Heart left ventricle (tissue), 16 donors: ENCODE measurements around the gene MMP7. TPM values are rescaled to one million over a fixed set of nuclear protein-coding genes. Genes with fewer than 3 reads are reported as not detected.
A peak's percentile ranks its signal among the peaks of the same experiment; 100 is the strongest.

Experiments
- ATAC-seq, 4 donors: fragments of 200-7000 bp; cut with Tn5 transposase; one replicate each; pipeline ENCODE4 v1.9.1; 2020 to 2022; ENCODE audit warnings: moderate library complexity in 4 of 4, mild to moderate bottlenecking in 3 of 4, moderate number of reproducible peaks in 1 of 4
- DNase-seq, 5 donors: peaks; one replicate each; pipeline ENCODE4 v3.0.0-alpha.2; 2020
- H3K27ac ChIP-seq, 12 donors: fragments of 200-600 bp; sonication (generic) in 4 of 12; one replicate each; pipeline versions ENCODE4 v1.5.0 to v1.8.0; 2016 to 2022; ENCODE audit warnings: mild to moderate bottlenecking in 2 of 12
- H3K27me3 ChIP-seq, 9 donors: fragments of 200-600 bp; sonication (generic) in 2 of 9; one replicate each; pipeline versions ENCODE4 v1.5.1 to v1.8.0; 2016 to 2022; ENCODE audit warnings: mild to moderate bottlenecking in 3 of 9
- H3K36me3 ChIP-seq, 9 donors: fragments of 200-600 bp; sonication (generic) in 2 of 9; one replicate each; pipeline versions ENCODE4 v1.5.0 to v1.8.0; 2018 to 2022; ENCODE audit warnings: mild to moderate bottlenecking in 2 of 9
- H3K4me1 ChIP-seq, 12 donors: fragments of 200-600 bp; sonication (generic) in 4 of 12; one replicate each; pipeline versions ENCODE4 v1.5.0 to v1.8.0; 2016 to 2022; ENCODE audit warnings: mild to moderate bottlenecking in 3 of 12
- H3K4me3 ChIP-seq, 12 donors: fragments of 200-600 bp; sonication (generic) in 4 of 12; one replicate each; pipeline versions ENCODE4 v1.5.0 to v1.8.0; 2017 to 2022; ENCODE audit warnings: mild to moderate bottlenecking in 9 of 12, moderate library complexity in 4 of 12
- H3K9me3 ChIP-seq, 12 donors: fragments of 200-600 bp; sonication (generic) in 4 of 12; one replicate each; pipeline versions ENCODE4 v1.5.0 to v1.8.0; 2016 to 2022; ENCODE audit warnings: mild to moderate bottlenecking in 1 of 12
- POLR2A ChIP-seq, 2 donors: fragments of 450-650 bp; IDR thresholded peaks; one replicate each; pipeline ENCODE4 v1.6.1; 2017; ENCODE audit warnings: antibody characterized with exemption in 2 of 2, mild to moderate bottlenecking in 2 of 2, moderate library complexity in 2 of 2
- WGBS, 4 donors: extraction: QIAGEN DNeasy Blood & Tissue Kit in 2 of 4; methylation state at CpG; one replicate each; pipeline versions ENCODE4 v1.1.5 to v1.1.7; 2013 to 2018; 5-methylcytosine and 5-hydroxymethylcytosine counted together
- intact Hi-C, 10 donors: fragments of 100-400 bp; cut with DNase I; formaldehyde crosslinking; loops; one replicate each; pipeline versions ENCODE4 v1.11.1 to v1.14.2; 2022
- polyA plus RNA-seq, 2 donors: library from polyadenylated mRNA; stranded (reverse); fragments of 200-250 nt; gene quantifications; one replicate each; pipeline ENCODE4 v1.2.3, GENCODE V29; 2013
- total RNA-seq, 9 donors: library from RNA; depleted of rRNA in 2 of 9; stranded (reverse); fragments of >200 nt in 2 of 9; fragmentation: NEBNext Ultra II Directional in 3 of 9; extraction: Animal tissue kit (Norgen Biotek cat#: 25700) in 3 of 9; gene quantifications; one replicate each; pipeline versions ENCODE4 v1.1.0 to v1.2.4, GENCODE V29; 2016 to 2023
- TF ChIP-seq, protein P1 (sequence below), 12 donors: fragments of 200-600 bp; sonication (generic) in 4 of 12; IDR thresholded peaks; one replicate each; pipeline versions ENCODE4 v1.5.0 to v1.8.0; 2018 to 2022; ENCODE audit warnings: antibody characterized with exemption in 12 of 12, mild to moderate bottlenecking in 5 of 12
- donor health status: ischemic (EF 13 %, LVEDD 7.1; RV severe dilation, severe dysfunction).
- donor health status: healthy with polysubstance abuse.
- donor health status: DM: no; HTN: yes; CAD: no.
- donor health status: DM: no; HTN: no; CAD: no.
- donor health status: ischemic (EF 25% LVEDD 6.9; RV normal size, moderate dysfunction).
- donor health status: ischemic (EF 25% LVEDD 5.7; RV mildly dilated, moderate dysfunction).
- donor health status: healthy.
- donor health status: DM: yes; HTN: yes; CAD: no.
- donor health status: ischemic (EF 35%, LVEDD 5.7; RV mildly dilated, moderate dysfunction).
- donor health status: nonischemic (EF 11% LVEDD 7.7; RV severe dilation, severe dysfunction).
- donor health status: DM: yes; HTN: yes; CAD: no.
- donor health status: PGD.
- donor health status: ischemic (EF 29% LVEDD 5.4; RV normal size, mild dysfunction).
- donor health status: nonischemic (EF 23%, LVEDD 6.1; RV moderate dilation, normal function).

MMP7 gene
- total and polyA plus RNA-seq, 11 donors = 1.5 TPM; not detected in 10

DNA sequence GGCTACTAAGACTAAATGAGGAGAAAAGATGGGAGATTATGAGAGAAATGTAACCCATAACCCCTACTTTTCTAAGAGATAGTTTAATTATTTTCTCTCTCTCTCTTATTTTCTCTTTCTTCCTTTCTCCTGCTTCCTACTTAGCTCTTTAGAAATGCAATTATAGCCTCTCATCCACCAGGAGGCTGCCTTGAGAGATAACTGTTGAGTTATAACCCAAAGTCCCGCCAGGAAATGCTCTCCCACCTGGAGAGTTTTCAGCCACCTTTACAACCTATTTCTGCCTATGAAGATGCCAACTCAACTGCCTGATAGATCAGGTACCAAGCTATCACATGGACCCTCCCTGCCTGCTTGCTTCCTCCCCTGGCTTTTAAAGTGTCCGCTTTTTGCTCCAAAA, 44.0 kb downstream of the MMP7 start:
- no peak overlapping the region for H3K4me3 ChIP-seq
- no peaks in the 10 kb centered on the region for H3K36me3 ChIP-seq
- peaks cover 0 to 4% (median 0%) of the 10 kb centered on the region in 9 donors for H3K27me3 ChIP-seq
- DNase-seq (no peak), ATAC-seq (no peak)
- no peaks in the 10 kb centered on the region for H3K9me3 ChIP-seq
- H3K4me1 ChIP-seq = no peaks in the 10 kb centered on the region
- intact Hi-C loops = no loop called here
- TF ChIP-seq POLR2A (IDR thresholded peaks at IDR 0.05) = no peak
- TF ChIP-seq, protein P1, sequence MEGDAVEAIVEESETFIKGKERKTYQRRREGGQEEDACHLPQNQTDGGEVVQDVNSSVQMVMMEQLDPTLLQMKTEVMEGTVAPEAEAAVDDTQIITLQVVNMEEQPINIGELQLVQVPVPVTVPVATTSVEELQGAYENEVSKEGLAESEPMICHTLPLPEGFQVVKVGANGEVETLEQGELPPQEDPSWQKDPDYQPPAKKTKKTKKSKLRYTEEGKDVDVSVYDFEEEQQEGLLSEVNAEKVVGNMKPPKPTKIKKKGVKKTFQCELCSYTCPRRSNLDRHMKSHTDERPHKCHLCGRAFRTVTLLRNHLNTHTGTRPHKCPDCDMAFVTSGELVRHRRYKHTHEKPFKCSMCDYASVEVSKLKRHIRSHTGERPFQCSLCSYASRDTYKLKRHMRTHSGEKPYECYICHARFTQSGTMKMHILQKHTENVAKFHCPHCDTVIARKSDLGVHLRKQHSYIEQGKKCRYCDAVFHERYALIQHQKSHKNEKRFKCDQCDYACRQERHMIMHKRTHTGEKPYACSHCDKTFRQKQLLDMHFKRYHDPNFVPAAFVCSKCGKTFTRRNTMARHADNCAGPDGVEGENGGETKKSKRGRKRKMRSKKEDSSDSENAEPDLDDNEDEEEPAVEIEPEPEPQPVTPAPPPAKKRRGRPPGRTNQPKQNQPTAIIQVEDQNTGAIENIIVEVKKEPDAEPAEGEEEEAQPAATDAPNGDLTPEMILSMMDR (IDR thresholded peaks at IDR 0.05) = no peak
- H3K27ac ChIP-seq = no peak overlapping the region
- 86 to 94% (median 91%) methylated on average over 2 of the region's 2 CpGs for WGBS, 4 donors

DNA sequence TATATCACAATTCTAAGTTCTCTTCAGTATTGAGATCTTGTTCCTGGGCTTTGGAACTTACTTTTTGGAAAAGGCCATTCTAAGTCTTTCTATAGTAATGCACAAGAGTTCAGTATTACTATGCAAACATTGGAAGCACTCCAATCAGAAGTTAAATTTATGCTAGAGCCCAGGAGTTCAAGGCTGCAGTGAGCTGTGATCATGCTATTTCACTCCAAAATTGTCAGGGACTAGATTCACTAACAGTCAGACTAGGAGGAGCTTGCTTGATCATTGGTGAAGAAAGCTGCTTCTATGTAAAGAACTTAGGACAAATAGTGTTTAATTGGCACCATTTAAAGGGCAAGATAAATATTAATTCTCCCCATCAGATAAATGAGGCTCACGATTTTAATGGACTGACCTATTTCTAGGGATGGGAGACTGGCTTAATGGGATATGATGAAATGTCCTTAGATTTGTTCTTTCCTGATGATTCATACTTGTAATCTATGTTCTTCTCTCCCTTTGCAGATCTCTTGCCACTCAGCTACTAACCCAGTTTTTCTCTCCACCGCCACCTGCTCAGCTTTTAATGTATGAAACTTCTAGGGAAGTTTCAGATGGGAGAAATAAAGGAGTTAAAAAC, 45.3 kb downstream of the MMP7 start:
- Histone ChIP-seq H3K4me1 (no peaks in the 10 kb centered on the region), H3K27ac (no peak overlapping the region), H3K4me3 (no peak overlapping the region), H3K9me3 (no peaks in the 10 kb centered on the region), H3K36me3 (no peaks in the 10 kb centered on the region), H3K27me3 (peaks cover 0 to 3% (median 0%) of the 10 kb centered on the region in 9 donors)
- ATAC-seq (peak in 1 of 4 donors; percentile 46), DNase-seq (no peak)
- intact Hi-C loops = no loop called here
- WGBS, 4 donors = 78 to 91% (median 84%) methylated on average over 2 of the region's 2 CpGs
- TF ChIP-seq, protein P1 (IDR thresholded peaks at IDR 0.05) = no peak
- no peak for TF ChIP-seq POLR2A (IDR thresholded peaks at IDR 0.05)

DNA sequence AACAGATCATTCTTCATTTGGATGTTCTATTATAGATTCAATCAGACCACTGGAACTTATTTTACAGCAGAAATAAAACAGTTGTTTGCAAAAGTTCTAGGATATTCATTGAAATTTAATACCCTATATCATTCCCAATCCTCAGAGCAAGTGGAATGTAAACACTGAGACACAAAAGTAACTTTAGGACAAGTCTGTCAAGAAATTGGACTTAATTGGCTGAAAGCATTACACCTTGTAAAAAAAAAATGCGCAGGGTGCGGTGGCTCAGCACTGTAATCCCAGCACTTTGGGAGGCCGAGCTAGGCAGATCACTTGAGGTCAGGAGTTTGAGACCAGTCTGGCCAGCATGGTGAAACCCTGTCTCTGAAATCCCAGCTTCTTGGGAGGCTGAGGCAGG, 48.1 kb downstream of the MMP7 start:
- TF ChIP-seq, protein P1 (IDR thresholded peaks at IDR 0.05) = no peak
- no peak for TF ChIP-seq POLR2A (IDR thresholded peaks at IDR 0.05)
- 63 to 94% (median 77%) methylated on average over 2 to 3 of the region's 3 CpGs for WGBS, 4 donors
- no peak for ATAC-seq

DNA sequence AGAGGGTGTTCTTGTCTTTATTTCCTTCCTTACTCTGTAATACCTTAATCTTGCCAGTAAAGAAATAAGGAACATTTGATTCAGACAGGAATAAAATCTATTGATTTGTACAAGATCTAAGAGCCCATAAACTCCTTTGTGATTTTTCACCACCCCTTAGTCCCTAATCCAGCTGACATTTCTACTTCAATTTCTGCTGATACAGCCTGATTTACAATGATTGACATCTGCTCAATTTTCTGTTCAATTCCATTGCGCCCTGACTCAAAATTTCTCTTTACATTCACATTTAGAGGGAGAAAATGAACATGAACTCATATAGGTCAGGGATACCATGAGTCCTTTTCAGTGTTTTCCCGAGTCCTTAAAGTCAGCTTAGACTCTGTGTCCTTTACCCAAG, 50.8 kb downstream of the MMP7 start:
- Histone ChIP-seq H3K4me3 (no peak overlapping the region), H3K4me1 (peaks cover 0 to 10% (median 0%) of the 10 kb centered on the region in 12 donors), H3K36me3 (no peaks in the 10 kb centered on the region), H3K27ac (no peak overlapping the region), H3K9me3 (no peaks in the 10 kb centered on the region), H3K27me3 (no peaks in the 10 kb centered on the region)
- intact Hi-C loops = no loop called here
- ATAC-seq (no peak), DNase-seq (no peak)
- WGBS, 4 donors = 92 to 99% (median 98%) methylated on average over 2 of the region's 2 CpGs
- TF ChIP-seq POLR2A (IDR thresholded peaks at IDR 0.05) = no peak
- TF ChIP-seq, protein P1 (IDR thresholded peaks at IDR 0.05) = no peak

More for the DNA sequence above, 48.1 kb downstream of the MMP7 start:
- Histone ChIP-seq H3K4me1 (peaks cover 0 to under 1% (median 0%) of the 10 kb centered on the region in 12 donors), H3K36me3 (no peaks in the 10 kb centered on the region), H3K9me3 (no peaks in the 10 kb centered on the region), H3K4me3 (no peak overlapping the region), H3K27ac (no peak overlapping the region), H3K27me3 (no peaks in the 10 kb centered on the region)
- DNase-seq = no peak
- intact Hi-C loops = no loop called here
